Hepatocyte (in vitro differentiated cells): ENCODE measurements around the gene GNAZ. TPM values are rescaled to one million over a fixed set of nuclear protein-coding genes. Genes with fewer than 3 reads are reported as not detected.

Source experiments
- DNase-seq: peaks from one replicate; pipeline ENCODE4 v3.0.0-alpha.2; 2016; ENCODE audit warnings: low spot score
- H2AFZ ChIP-seq: fragments of 200-600 bp; sonication (generic); 2 replicates; pipeline ENCODE4 v1.6.0; 2016; ENCODE audit warnings: antibody characterized with exemption, mild to moderate bottlenecking
- H3K27ac ChIP-seq: fragments of 200-600 bp; sonication (generic); 2 replicates; pipeline ENCODE4 v1.5.1; 2016; ENCODE audit warnings: mild to moderate bottlenecking
- H3K27me3 ChIP-seq: fragments of 200-600 bp; sonication (generic); 2 replicates; pipeline ENCODE4 v1.6.1; 2016
- H3K36me3 ChIP-seq: fragments of 200-600 bp; sonication (generic); replicated peaks from 2 replicates; pipeline ENCODE4 v1.5.1; 2016; ENCODE audit warnings: low read depth; ENCODE audit not compliant: insufficient read depth
- H3K4me1 ChIP-seq: fragments of 200-600 bp; sonication (generic); 2 replicates; pipeline ENCODE4 v1.5.1; 2016; ENCODE audit warnings: mild to moderate bottlenecking, moderate library complexity; ENCODE audit not compliant: insufficient read depth
- H3K4me2 ChIP-seq: fragments of 200-600 bp; sonication (generic); 2 replicates; pipeline ENCODE4 v1.6.0; 2016
- H3K4me3 ChIP-seq: fragments of 200-600 bp; sonication (generic); 2 replicates; pipeline ENCODE4 v1.5.1; 2016; ENCODE audit warnings: mild to moderate bottlenecking
- H3K79me2 ChIP-seq: fragments of 200-600 bp; sonication (generic); 2 replicates; pipeline ENCODE4 v1.6.0; 2017; ENCODE audit warnings: mild to moderate bottlenecking
- H3K9me2 ChIP-seq: fragments of 200-600 bp; sonication (generic); replicated peaks from 2 replicates; pipeline ENCODE4 v1.6.0; 2017; ENCODE audit warnings: mild to moderate bottlenecking; ENCODE audit not compliant: insufficient read depth
- H3K9me3 ChIP-seq: fragments of 200-600 bp; sonication (generic); 2 replicates; pipeline ENCODE4 v1.5.1; 2016; ENCODE audit warnings: low read depth, mild to moderate bottlenecking
- H4K20me1 ChIP-seq: fragments of 200-600 bp; sonication (generic); 2 replicates; pipeline ENCODE4 v1.6.0; 2016; ENCODE audit warnings: mild to moderate bottlenecking; ENCODE audit not compliant: insufficient read depth, poor library complexity, severe bottlenecking
- CTCF ChIP-seq: fragments of 200-600 bp; sonication (generic); IDR thresholded peaks from 2 replicates; pipeline ENCODE4 v1.5.1; 2016; ENCODE audit warnings: antibody characterized with exemption, mild to moderate bottlenecking; ENCODE audit not compliant: poor library complexity
- EZH2 ChIP-seq: fragments of 200-600 bp; sonication (generic); IDR thresholded peaks from 2 replicates; pipeline ENCODE4 v1.6.1; 2016; ENCODE audit warnings: antibody characterized with exemption, mild to moderate bottlenecking, borderline replicate concordance
- EZH2phosphoT487 ChIP-seq: fragments of 200-600 bp; sonication (generic); IDR thresholded peaks from one replicate; pipeline ENCODE4 v1.6.1; 2018; ENCODE audit warnings: antibody characterized with exemption, mild to moderate bottlenecking, low read depth, moderate library complexity; ENCODE audit not compliant: unreplicated experiment, severe bottlenecking
- WGBS: methylation state at CpG from one replicate; pipeline ENCODE4 v1.1.6; 2016; ENCODE audit warnings: low lambda C conversion rate; ENCODE audit errors: missing lambda C conversion rate; 5-methylcytosine and 5-hydroxymethylcytosine counted together
- polyA plus RNA-seq: library from polyadenylated mRNA; unstranded; fragments of >200 nt; fragmentation: Nextera tagmentation; extraction: Ambion mirVana; gene quantifications from 2 replicates; pipeline ENCODE4 v1.2.1, GENCODE V29; 2016
- total RNA-seq: library from RNA; depleted of rRNA; stranded (reverse); fragments of >200 nt; gene quantifications from 2 replicates; pipeline ENCODE4 v1.2.3, GENCODE V29; 2014

The GNAZ gene
- total and polyA plus RNA-seq, 2 experiments from 2014 or later = 3.4 to 4.1 TPM

DNA sequence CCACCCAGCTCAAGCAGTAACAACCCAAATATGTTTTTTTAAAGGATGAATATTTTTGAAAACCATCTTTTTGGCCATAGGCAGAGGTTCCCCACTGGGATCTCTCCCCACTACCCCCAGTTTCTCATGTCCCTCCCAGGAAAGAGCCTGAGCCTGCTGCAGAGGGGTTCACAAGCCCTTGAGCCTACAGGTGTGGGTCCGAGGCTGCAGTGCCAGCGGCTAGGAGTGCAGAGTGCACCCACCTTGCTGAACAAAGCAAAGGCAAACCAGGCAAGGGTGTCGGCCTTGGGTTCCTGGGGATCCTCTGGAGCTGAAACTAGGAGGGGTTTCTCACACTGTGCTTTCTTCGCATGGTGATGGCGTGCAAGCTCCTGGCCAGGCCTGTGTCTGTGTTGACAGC, 35.0 kb downstream of the GNAZ start:
- no peaks in the 10 kb centered on the region for H4K20me1 ChIP-seq
- no peaks in the 10 kb centered on the region for H3K36me3 ChIP-seq
- H2AFZ ChIP-seq = no peak overlapping the region
- DNase-seq = no peak
- no peak overlapping the region for H3K27ac ChIP-seq
- H3K79me2 ChIP-seq = no peaks in the 10 kb centered on the region
- no peak overlapping the region for H3K4me3 ChIP-seq
- peaks cover 3% of the 10 kb centered on the region for H3K4me1 ChIP-seq
- H3K9me2 ChIP-seq = no peaks in the 10 kb centered on the region
- no peak overlapping the region for H3K4me2 ChIP-seq
- no peaks in the 10 kb centered on the region for H3K9me3 ChIP-seq
- WGBS = 99% methylated on average over 5 of the region's 5 CpGs
- no peaks in the 10 kb centered on the region for H3K27me3 ChIP-seq
- TF ChIP-seq EZH2 = no peak
- TF ChIP-seq CTCF = no peak
- no peak for TF ChIP-seq EZH2phosphoT487

- peaks cover 3% of the 10 kb centered on the region for H3K4me1 ChIP-seq
- no peak overlapping the region for H3K4me2 ChIP-seq
- H3K4me3 ChIP-seq = no peak overlapping the region
- H3K36me3 ChIP-seq = no peaks in the 10 kb centered on the region
- no peaks in the 10 kb centered on the region for H3K27me3 ChIP-seq
- no peaks in the 10 kb centered on the region for H4K20me1 ChIP-seq
- DNase-seq = no peak
- 91% methylated on average over 5 of the region's 5 CpGs for WGBS
- no peaks in the 10 kb centered on the region for H3K9me2 ChIP-seq
- H2AFZ ChIP-seq = no peak overlapping the region
- H3K27ac ChIP-seq = no peak overlapping the region
- no peaks in the 10 kb centered on the region for H3K9me3 ChIP-seq
- TF ChIP-seq EZH2 (no peak), EZH2phosphoT487 (no peak), CTCF (no peak)
- no peaks in the 10 kb centered on the region for H3K79me2 ChIP-seq
Measured at GRCh38 chr22:23105919-23106318, 35.6 kb downstream of the GNAZ start.

DNA sequence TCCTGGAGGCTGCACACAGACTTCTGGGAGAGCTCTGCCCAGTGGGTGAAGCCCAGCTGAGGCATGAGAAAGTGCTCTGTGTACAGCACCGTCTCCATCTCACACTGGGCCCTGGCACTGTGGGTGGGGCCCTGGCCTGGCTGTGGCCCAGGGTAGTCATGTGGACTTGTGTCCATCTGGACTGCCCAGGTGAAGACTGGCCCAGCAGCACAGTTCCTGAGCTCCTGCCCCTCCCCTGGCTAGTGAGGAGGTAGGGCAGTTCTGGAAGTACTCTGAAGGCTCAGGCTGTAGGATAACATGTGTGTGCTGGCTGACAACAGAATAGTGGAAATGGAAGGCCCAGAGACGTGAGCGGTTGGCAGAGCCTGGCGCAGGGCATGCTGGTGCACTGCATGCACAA, 36.0 kb downstream of the GNAZ start:
- Histone ChIP-seq H2AFZ (no peak overlapping the region), H3K27ac (no peak overlapping the region), H3K4me3 (no peak overlapping the region), H3K4me2 (no peak overlapping the region), H3K36me3 (no peaks in the 10 kb centered on the region), H3K4me1 (peaks cover 3% of the 10 kb centered on the region), H3K79me2 (no peaks in the 10 kb centered on the region), H4K20me1 (no peaks in the 10 kb centered on the region), H3K27me3 (no peaks in the 10 kb centered on the region), H3K9me3 (no peaks in the 10 kb centered on the region), H3K9me2 (no peaks in the 10 kb centered on the region)
- TF ChIP-seq EZH2phosphoT487 = no peak
- TF ChIP-seq EZH2 = no peak
- TF ChIP-seq CTCF = no peak
- DNase-seq = no peak
- 97% methylated on average over 4 of the region's 4 CpGs for WGBS

DNA sequence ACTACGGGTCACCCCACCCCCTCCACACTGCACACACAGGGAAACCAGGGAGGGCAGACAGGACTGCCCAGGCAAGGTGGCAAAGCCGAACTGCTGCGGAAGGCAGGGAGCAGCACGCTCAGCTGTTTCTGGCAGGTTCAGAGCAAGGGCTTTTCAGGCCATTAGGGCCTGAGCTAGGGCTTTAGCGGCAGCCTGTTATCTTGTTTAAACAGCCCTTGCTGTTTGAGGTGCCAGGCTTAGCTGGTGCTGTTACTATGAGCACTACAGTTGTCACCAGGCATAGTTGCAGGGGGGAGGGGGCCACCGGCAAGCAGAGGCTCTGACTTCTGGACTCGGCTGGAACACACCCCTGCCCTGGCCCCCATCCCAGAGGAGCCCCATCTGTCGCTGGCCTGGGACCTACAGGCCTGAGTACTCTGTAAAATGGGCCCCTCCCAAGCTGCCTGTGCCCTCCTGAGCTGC, 36.6 kb downstream of the GNAZ start:
- H3K27ac ChIP-seq = no peak overlapping the region
- WGBS = 65% methylated on average over 8 of the region's 8 CpGs
- no peaks in the 10 kb centered on the region for H3K9me2 ChIP-seq
- no peaks in the 10 kb centered on the region for H3K9me3 ChIP-seq
- H3K4me2 ChIP-seq = no peak overlapping the region
- H3K27me3 ChIP-seq = no peaks in the 10 kb centered on the region
- H3K36me3 ChIP-seq = no peaks in the 10 kb centered on the region
- H4K20me1 ChIP-seq = no peaks in the 10 kb centered on the region
- TF ChIP-seq EZH2 = no peak
- no peak for TF ChIP-seq EZH2phosphoT487
- TF ChIP-seq CTCF = no peak
- peaks cover 3% of the 10 kb centered on the region for H3K4me1 ChIP-seq
- DNase-seq = peak; percentile 35
- H3K79me2 ChIP-seq = no peaks in the 10 kb centered on the region
- H3K4me3 ChIP-seq = no peak overlapping the region
- no peak overlapping the region for H2AFZ ChIP-seq
